C4-2B (cell line): Measurements from ENCODE around the gene SLC34A3.

Experiments used
- CTCF ChIP-seq: fragments of 450-650 bp; conservative IDR thresholded peaks from 2 replicates; pipeline ENCODE4 v1.5.1; 2017; ENCODE audit warnings: mild to moderate bottlenecking
- ZFX ChIP-seq: fragments of 450-650 bp; IDR thresholded peaks from 2 replicates; pipeline ENCODE4 v1.6.1; 2017

- no peak for TF ChIP-seq CTCF
- TF ChIP-seq ZFX: no peak
Measured at GRCh38 chr9:137243626-137244485, 13.2 kb downstream of the SLC34A3 start.
